ENCODE measurements around the gene PGAM2. TPM values are rescaled to one million over a fixed set of nuclear protein-coding genes. Genes with fewer than 3 reads are reported as not detected.

The PGAM2 gene
- polyA plus RNA-seq, 3 donors: 0.13 TPM; not detected in 2

DNA sequence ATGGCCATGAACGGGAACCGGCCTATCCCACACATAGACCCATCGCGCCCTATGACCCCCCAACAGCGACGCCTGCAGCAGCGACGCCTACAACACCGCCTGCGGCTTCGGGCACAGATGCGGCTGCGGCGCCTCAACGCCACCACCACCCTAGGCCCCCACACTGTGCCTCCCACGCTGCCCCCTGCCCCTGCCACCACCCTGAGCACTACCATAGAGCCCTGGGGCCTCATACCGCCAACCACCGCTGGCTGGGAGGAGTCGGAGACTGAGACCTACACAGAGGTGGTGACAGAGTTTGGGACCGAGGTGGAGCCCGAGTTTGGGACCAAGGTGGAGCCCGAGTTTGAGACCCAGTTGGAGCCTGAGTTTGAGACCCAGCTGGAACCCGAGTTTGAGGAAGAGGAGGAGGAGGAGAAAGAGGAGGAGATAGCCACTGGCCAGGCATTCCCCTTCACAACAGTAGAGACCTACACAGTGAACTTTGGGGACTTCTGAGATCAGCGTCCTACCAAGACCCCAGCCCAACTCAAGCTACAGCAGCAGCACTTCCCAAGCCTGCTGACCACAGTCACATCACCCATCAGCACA lies 48.5 kb upstream of the PGAM2 start:
- TF ChIP-seq, protein P1, sequence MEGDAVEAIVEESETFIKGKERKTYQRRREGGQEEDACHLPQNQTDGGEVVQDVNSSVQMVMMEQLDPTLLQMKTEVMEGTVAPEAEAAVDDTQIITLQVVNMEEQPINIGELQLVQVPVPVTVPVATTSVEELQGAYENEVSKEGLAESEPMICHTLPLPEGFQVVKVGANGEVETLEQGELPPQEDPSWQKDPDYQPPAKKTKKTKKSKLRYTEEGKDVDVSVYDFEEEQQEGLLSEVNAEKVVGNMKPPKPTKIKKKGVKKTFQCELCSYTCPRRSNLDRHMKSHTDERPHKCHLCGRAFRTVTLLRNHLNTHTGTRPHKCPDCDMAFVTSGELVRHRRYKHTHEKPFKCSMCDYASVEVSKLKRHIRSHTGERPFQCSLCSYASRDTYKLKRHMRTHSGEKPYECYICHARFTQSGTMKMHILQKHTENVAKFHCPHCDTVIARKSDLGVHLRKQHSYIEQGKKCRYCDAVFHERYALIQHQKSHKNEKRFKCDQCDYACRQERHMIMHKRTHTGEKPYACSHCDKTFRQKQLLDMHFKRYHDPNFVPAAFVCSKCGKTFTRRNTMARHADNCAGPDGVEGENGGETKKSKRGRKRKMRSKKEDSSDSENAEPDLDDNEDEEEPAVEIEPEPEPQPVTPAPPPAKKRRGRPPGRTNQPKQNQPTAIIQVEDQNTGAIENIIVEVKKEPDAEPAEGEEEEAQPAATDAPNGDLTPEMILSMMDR (IDR thresholded peaks at IDR 0.05): no peak
- no peak overlapping the region for H3K27ac ChIP-seq (ENCODE audit: low read depth in 1 of 2, low read length in 2 of 2)
- H3K4me1 Mint-ChIP-seq: no peaks in the 10 kb centered on the region
- H2AFZ ChIP-seq (ENCODE audit: insufficient read depth, low read depth, low read length, poor library complexity, severe bottlenecking): no peak overlapping the region
- H3K4me3 Mint-ChIP-seq: no peak overlapping the region
- no peaks in the 10 kb centered on the region for H3K4me1 ChIP-seq (ENCODE audit: control insufficient read depth in 1 of 2, insufficient read depth in 2 of 2, low read length in 2 of 2)
- no peaks in the 10 kb centered on the region for H3K27me3 Mint-ChIP-seq (ENCODE audit: low read depth in 3 of 3)
- no peak for DNase-seq
- H3K27me3 ChIP-seq (ENCODE audit: control insufficient read depth in 2 of 2, insufficient read depth in 2 of 2, low read length in 2 of 2): no peaks in the 10 kb centered on the region
- H3K36me3 Mint-ChIP-seq: peaks cover 15 to 44% of the 10 kb centered on the region in 2 donors
- peaks cover 0 to 8% (median 3%) of the 10 kb centered on the region in 7 donors for H3K9me3 Mint-ChIP-seq
- H3K36me3 ChIP-seq (replicated peaks in 1 of 2; ENCODE audit: control insufficient read depth in 1 of 2, insufficient read depth in 2 of 2, low read length in 2 of 2): peaks cover 16 to 19% of the 10 kb centered on the region in 2 donors
- intact Hi-C loops (cut with micrococcal nuclease): no loop called here
- H3K4me3 ChIP-seq (replicated peaks in 1 of 3; ENCODE audit: low read depth in 2 of 3, low read length in 3 of 3): no peak overlapping the region
- no peaks in the 10 kb centered on the region for H4K20me1 ChIP-seq (ENCODE audit: insufficient read depth, low read length)
- no peaks in the 10 kb centered on the region for H3K9me3 ChIP-seq (replicated peaks in 1 of 2; ENCODE audit: control insufficient read depth in 1 of 2, insufficient read depth in 1 of 2, low read length in 2 of 2)
- no peak overlapping the region for H3K9ac ChIP-seq (ENCODE audit: insufficient read depth, low read length, poor library complexity, severe bottlenecking)
- no peaks in the 10 kb centered on the region for H3K79me2 ChIP-seq (ENCODE audit: insufficient read depth, low read length)
- H3K4me2 ChIP-seq (replicated peaks; ENCODE audit: extremely low read depth, low read length, poor library complexity, severe bottlenecking): no peak overlapping the region
- H3K27ac Mint-ChIP-seq: peak overlapping the region in 1 of 7 donors; percentile 14
- WGBS (ENCODE audit: insufficient coverage): 97% methylated on average over 18 of the region's 24 CpGs

DNA sequence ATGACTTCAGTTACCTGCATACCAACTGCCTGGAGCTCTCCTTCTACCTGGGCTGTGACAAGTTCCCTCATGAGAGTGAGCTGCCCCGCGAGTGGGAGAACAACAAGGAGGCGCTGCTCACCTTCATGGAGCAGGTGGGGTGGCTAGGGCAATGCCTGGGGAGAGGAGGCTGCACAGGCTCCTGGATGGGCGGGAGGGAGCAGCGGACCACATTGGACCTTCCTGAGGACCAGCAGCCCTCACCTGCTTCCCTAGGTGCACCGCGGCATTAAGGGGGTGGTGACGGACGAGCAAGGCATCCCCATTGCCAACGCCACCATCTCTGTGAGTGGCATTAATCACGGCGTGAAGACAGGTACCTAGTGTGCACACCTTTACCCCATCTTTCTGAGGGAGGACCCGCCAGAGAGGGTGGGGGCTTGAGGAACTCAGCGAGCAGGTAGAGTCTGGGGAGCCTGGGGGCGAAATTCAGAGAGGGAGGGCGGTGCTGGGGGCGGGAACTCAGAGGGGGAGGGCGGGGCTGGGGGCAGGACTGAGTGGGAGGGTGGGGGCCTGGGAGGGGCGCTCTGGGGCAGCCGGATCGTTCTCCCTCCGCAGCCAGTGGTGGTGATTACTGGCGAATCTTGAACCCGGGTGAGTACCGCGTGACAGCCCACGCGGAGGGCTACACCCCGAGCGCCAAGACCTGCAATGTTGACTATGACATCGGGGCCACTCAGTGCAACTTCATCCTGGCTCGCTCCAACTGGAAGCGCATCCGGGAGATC lies 47.8 kb upstream of the PGAM2 start:
- Histone ChIP-seq H3K79me2 (ENCODE audit: insufficient read depth, low read length) (no peaks in the 10 kb centered on the region), H3K4me2 (replicated peaks; ENCODE audit: extremely low read depth, low read length, poor library complexity, severe bottlenecking) (no peak overlapping the region), H3K4me3 (replicated peaks in 1 of 3; ENCODE audit: low read depth in 2 of 3, low read length in 3 of 3) (no peak overlapping the region), H3K4me1 (ENCODE audit: control insufficient read depth in 1 of 2, insufficient read depth in 2 of 2, low read length in 2 of 2) (no peaks in the 10 kb centered on the region), H4K20me1 (ENCODE audit: insufficient read depth, low read length) (no peaks in the 10 kb centered on the region), H3K27me3 (ENCODE audit: control insufficient read depth in 2 of 2, insufficient read depth in 2 of 2, low read length in 2 of 2) (no peaks in the 10 kb centered on the region), H3K9me3 (replicated peaks in 1 of 2; ENCODE audit: control insufficient read depth in 1 of 2, insufficient read depth in 1 of 2, low read length in 2 of 2) (no peaks in the 10 kb centered on the region), H3K9ac (ENCODE audit: insufficient read depth, low read length, poor library complexity, severe bottlenecking) (no peak overlapping the region), H3K36me3 (replicated peaks in 1 of 2; ENCODE audit: control insufficient read depth in 1 of 2, insufficient read depth in 2 of 2, low read length in 2 of 2) (peaks cover 15 to 19% of the 10 kb centered on the region in 2 donors), H2AFZ (ENCODE audit: insufficient read depth, low read depth, low read length, poor library complexity, severe bottlenecking) (no peak overlapping the region), H3K27ac (ENCODE audit: low read depth in 1 of 2, low read length in 2 of 2) (no peak overlapping the region)
- no peak for DNase-seq
- 98% methylated on average over 17 of the region's 34 CpGs for WGBS (ENCODE audit: insufficient coverage)
- Mint-ChIP-seq H3K27me3 (ENCODE audit: low read depth in 3 of 3) (no peaks in the 10 kb centered on the region), H3K9me3 (peaks cover 0 to 8% (median 3%) of the 10 kb centered on the region in 7 donors), H3K4me1 (no peaks in the 10 kb centered on the region), H3K36me3 (peaks cover 13 to 42% of the 10 kb centered on the region in 2 donors), H3K4me3 (no peak overlapping the region), H3K27ac (no peak overlapping the region)
- TF ChIP-seq, protein P1 (IDR thresholded peaks at IDR 0.05): no peak
- intact Hi-C loops (cut with micrococcal nuclease): no loop called here
